GM12878 (cell line): ENCODE data around the gene TCF12. TPM values are rescaled to one million over a fixed set of nuclear protein-coding genes. Genes with fewer than 3 reads are reported as not detected.
A peak's percentile ranks its signal among the peaks of the same experiment; 100 is the strongest.

Source experiments
- ATAC-seq: fragments of 200-7000 bp; cut with Tn5 transposase; 3 replicates; pipeline ENCODE4 v1.9.1; 2020; ENCODE audit warnings: mild to moderate bottlenecking, moderate library complexity
- BruUV-seq: library from RNA; stranded (reverse); fragments of 400-500 nt; replicated peaks from 2 replicates; lab custom pipeline; 2021; lab: Mats Ljungman, UMichigan
- CTCF ChIA-PET: fragments of 300-600 bp; sonication (Branson Sonifier 250); formaldehyde crosslinking; extraction: SDS; loops from one replicate; lab custom pipeline; 2021; ENCODE audit warnings: inconsistent platforms; lab: Yijun Ruan, JAX
- POLR2A ChIA-PET: fragments of 350-600 bp; formaldehyde crosslinking; extraction: SDS; loops from one replicate; lab custom pipeline; 2021; ENCODE audit warnings: inconsistent platforms; lab: Charles Lee
- RAD21 ChIA-PET: fragments of 300-600 bp; sonication (Branson Sonifier 250); formaldehyde crosslinking; loops from one replicate; lab custom pipeline; 2023; ENCODE audit warnings: antibody characterized with exemption; ENCODE audit not compliant: unreplicated experiment; lab: Charles Lee
- SMC1A ChIA-PET: fragments of 300-600 bp; sonication (Branson Sonifier 250); formaldehyde crosslinking; loops from one replicate; lab custom pipeline; 2023; ENCODE audit not compliant: unreplicated experiment, uncharacterized antibody; lab: Charles Lee
- DNase-seq: peaks from one replicate; pipeline ENCODE4 v3.0.0-alpha.2; 2011; ENCODE audit warnings: low read depth, low spot score
- FAIRE-seq: peaks from 3 replicates; lab custom pipeline; 2011; peaks lifted over from hg19 to GRCh38; lab: Jason Lieb, UNC
- H2AFZ ChIP-seq: 2 replicates; pipeline ENCODE4 v1.6.0; 2011; ENCODE audit warnings: low read depth, low read length, control low read depth; ENCODE audit not compliant: control insufficient read depth
- H3K27ac ChIP-seq: 2 replicates; pipeline ENCODE4 v1.5.1; 2011; ENCODE audit warnings: control low read depth; ENCODE audit not compliant: control insufficient read depth, insufficient read depth
- H3K27me3 ChIP-seq, 2 experiments: replicated peaks in 1 of 2; 2 replicates each; pipeline versions ENCODE4 v1.6.0 to v1.6.1; 2011; ENCODE audit warnings: low read length in 1 of 2; ENCODE audit not compliant: control insufficient read depth in 2 of 2, insufficient read depth in 2 of 2
- H3K36me3 ChIP-seq, 2 experiments: 2 replicates each; pipeline ENCODE4 v1.5.1; 2011; ENCODE audit warnings: low read length in 1 of 2; ENCODE audit not compliant: control insufficient read depth in 2 of 2, insufficient read depth in 2 of 2
- H3K4me1 ChIP-seq: 2 replicates; pipeline ENCODE4 v1.6.1; 2011; ENCODE audit warnings: mild to moderate bottlenecking, low read length, moderate library complexity, mixed read lengths; ENCODE audit not compliant: control insufficient read depth, insufficient read depth
- H3K4me2 ChIP-seq: 2 replicates; pipeline ENCODE4 v1.6.0; 2011; ENCODE audit warnings: control low read depth; ENCODE audit not compliant: control insufficient read depth, insufficient read depth
- H3K4me3 ChIP-seq: fragments of 200-600 bp; sonication (generic); 2 replicates; pipeline ENCODE4 v1.5.1; 2016
- H3K79me2 ChIP-seq: 2 replicates; pipeline ENCODE4 v1.6.0; 2011; ENCODE audit warnings: low read length; ENCODE audit not compliant: control insufficient read depth, insufficient read depth
- H3K9ac ChIP-seq: 2 replicates; pipeline ENCODE4 v1.8.0; 2011; ENCODE audit warnings: low read length, control low read depth, mixed read lengths; ENCODE audit not compliant: control insufficient read depth, insufficient read depth
- H3K9me3 ChIP-seq: replicated peaks from 3 replicates; pipeline ENCODE4 v1.5.1; 2011; ENCODE audit warnings: mild to moderate bottlenecking, low read length; ENCODE audit not compliant: control insufficient read depth, insufficient read depth
- H4K20me1 ChIP-seq: 2 replicates; pipeline ENCODE4 v1.6.0; 2011; ENCODE audit not compliant: control insufficient read depth, insufficient read depth
- ATF7 ChIP-seq: fragments of 450-650 bp; IDR thresholded peaks from 2 replicates; pipeline ENCODE4 v1.6.1; 2016; ENCODE audit warnings: low read depth, mild to moderate bottlenecking
- BRCA1 ChIP-seq: IDR thresholded peaks from 2 replicates; pipeline ENCODE4 v1.6.1; 2011; ENCODE audit warnings: low read depth, low read length, improper control_type of control experiment
- HDGF ChIP-seq: fragments of 450-650 bp; IDR thresholded peaks from 2 replicates; pipeline ENCODE4 v1.6.1; 2016; ENCODE audit warnings: antibody characterized with exemption
- MLLT1 ChIP-seq: fragments of 450-650 bp; IDR thresholded peaks from 2 replicates; pipeline ENCODE4 v1.6.1; 2016; ENCODE audit warnings: mild to moderate bottlenecking
- MTA3 ChIP-seq: IDR thresholded peaks from 2 replicates; pipeline ENCODE4 v1.6.1; 2012; ENCODE audit warnings: low read length, inconsistent platforms, borderline replicate concordance
- MYC ChIP-seq: IDR thresholded peaks from 2 replicates; pipeline ENCODE4 v1.6.1; 2011; ENCODE audit warnings: mild to moderate bottlenecking, low read length, moderate library complexity, inconsistent platforms; ENCODE audit not compliant: insufficient read depth, insufficient replicate concordance, insufficient read length, severe bottlenecking
- NBN ChIP-seq: fragments of 450-650 bp; IDR thresholded peaks from 2 replicates; pipeline ENCODE4 v1.6.1; 2016
- NR2F1 ChIP-seq: fragments of 450-650 bp; conservative IDR thresholded peaks from 2 replicates; pipeline ENCODE4 v1.6.1; 2017; ENCODE audit warnings: mild to moderate bottlenecking
- PBX3 ChIP-seq: IDR thresholded peaks from 2 replicates; pipeline ENCODE4 v1.6.1; 2011; ENCODE audit warnings: mild to moderate bottlenecking, low read depth, low read length, moderate library complexity; ENCODE audit not compliant: insufficient replicate concordance
- PKNOX1 ChIP-seq: fragments of 450-650 bp; IDR thresholded peaks from 2 replicates; pipeline ENCODE4 v1.6.1; 2016; ENCODE audit warnings: mild to moderate bottlenecking
- RAD51 ChIP-seq: fragments of 450-650 bp; IDR thresholded peaks from 2 replicates; pipeline ENCODE4 v1.6.1; 2016; ENCODE audit warnings: moderate library complexity, mild to moderate bottlenecking, inconsistent platforms
- RFX5 ChIP-seq: IDR thresholded peaks from 2 replicates; pipeline ENCODE4 v1.6.1; 2011; ENCODE audit warnings: low read depth, low read length, improper control_type of control experiment
- SIX5 ChIP-seq: IDR thresholded peaks from 2 replicates; pipeline ENCODE4 v1.6.1; 2011; ENCODE audit warnings: mild to moderate bottlenecking, low read depth, low read length, moderate library complexity; ENCODE audit not compliant: severe bottlenecking
- SUPT20H ChIP-seq: IDR thresholded peaks from 2 replicates; pipeline ENCODE4 v1.6.1; 2011; ENCODE audit warnings: low read depth, mild to moderate bottlenecking, low read length, moderate library complexity, borderline replicate concordance; ENCODE audit not compliant: control insufficient read depth
- TCF7 ChIP-seq: IDR thresholded peaks from 2 replicates; pipeline ENCODE4 v1.6.1; 2014; ENCODE audit warnings: antibody characterized with exemption, borderline replicate concordance
- USF1 ChIP-seq: IDR thresholded peaks from 2 replicates; pipeline ENCODE4 v1.6.1; 2011; ENCODE audit warnings: borderline replicate concordance, low read depth, mild to moderate bottlenecking, moderate library complexity, mixed read lengths, low read length; ENCODE audit not compliant: insufficient read depth; ENCODE audit errors: extremely low read length
- USF2 ChIP-seq: IDR thresholded peaks from 2 replicates; pipeline ENCODE4 v1.6.1; 2011; ENCODE audit warnings: low read depth, low read length, improper control_type of control experiment, borderline replicate concordance
- WRNIP1 ChIP-seq: IDR thresholded peaks from 2 replicates; pipeline ENCODE4 v1.6.1; 2011; ENCODE audit warnings: low read depth, low read length, improper control_type of control experiment, borderline replicate concordance
- ZNF217 ChIP-seq: fragments of 450-650 bp; IDR thresholded peaks from 2 replicates; pipeline ENCODE4 v1.6.1; 2017; ENCODE audit warnings: antibody characterized with exemption, mild to moderate bottlenecking
- WGBS: methylation state at CpG from one replicate; pipeline ENCODE4 v1.1.6; 2016; ENCODE audit warnings: low lambda C conversion rate; ENCODE audit not compliant: insufficient replicate concordance, insufficient coverage; ENCODE audit errors: missing lambda C conversion rate; 5-methylcytosine and 5-hydroxymethylcytosine counted together
- in situ Hi-C: fragments of 300-500 bp; cut with MboI; formaldehyde crosslinking; loops from 9 replicates; pipeline ENCODE4 v1.14.3; 2018; ENCODE audit warnings: mixed read lengths
- intact Hi-C: fragments of 100-400 bp; cut with micrococcal nuclease; formaldehyde crosslinking; loops from one replicate; pipeline ENCODE4 v1.14.2; 2022; ENCODE audit not compliant: unreplicated experiment
- polyA plus RNA-seq, 11 experiments: library from polyadenylated mRNA; depleted of rRNA in 4 of 11; unstranded in 6 of 11; stranded (reverse) in 5 of 11; fragments of >200 nt; fragmentation: Nextera tagmentation in 4 of 11; fragmentation: Illumina TruSeq in 1 of 11; extraction: Ambion mirVana in 4 of 11; extraction: Trizol in 1 of 11; gene quantifications; 1 replicate in 1 of 11; 2 replicates in 10 of 11; pipeline versions ENCODE4 v1.2.1 to v1.2.3, GENCODE V29; 2011 to 2016; ENCODE audit warnings: inconsistent platforms in 2 of 11, missing spikeins in 2 of 11, low read depth in 1 of 11
- total RNA-seq, 4 experiments: library from RNA; depleted of rRNA in 3 of 4; stranded (reverse); fragments of >200 nt in 3 of 4; fragmentation: Illumina TruSeq in 1 of 4; extraction: Trizol in 1 of 4; gene quantifications; 2 replicates each; pipeline versions ENCODE4 v1.2.1 to v1.2.3, GENCODE V29; 2013 to 2021

Gene TCF12
- total and polyA plus RNA-seq, 10 of the 15 experiments (the other 5 are each of a cell fraction or from before 2014, with no cell fraction given), result 8.2 to 70.9 (median 49.5) TPM

GRCh38 chr15:57031605-57032004 lies 113.2 kb downstream of the TCF12 start:
- Histone ChIP-seq H3K4me3 (no peak overlapping the region), H3K4me2 (no peak overlapping the region), H4K20me1 (no peaks in the 10 kb centered on the region), H3K79me2 (peaks cover 2% of the 10 kb centered on the region), H3K9ac (no peak overlapping the region), H2AFZ (no peak overlapping the region), H3K36me3 (peaks cover 0 to 2% of the 10 kb centered on the region in 2 experiments; a peak in 1 of 4 replicates), H3K9me3 (no peaks in the 10 kb centered on the region; the same call in 2 of the 3 replicates), H3K4me1 (no peaks in the 10 kb centered on the region; the same call in 1 of the 2 replicates), H3K27ac (no peak overlapping the region), H3K27me3 (no peaks in the 10 kb centered on the region)
- POLR2A ChIA-PET, result interaction anchor here (1.2 kb wide), 1 partner anchor 11 kb away, joined by 5 read pairs; no protein-coding TSS in a partner anchor
- SMC1A ChIA-PET, result interaction anchor here (0.7 to 1.6 kb wide), 11 partner anchors 9 to 269 kb away, joined by 3 to 6 read pairs (median 3); partner anchors contain the start of gene TCF12
- CTCF ChIA-PET, result interaction anchor here (0.8 to 1.8 kb wide), 6 partner anchors 9 to 182 kb away, joined by 3 to 7 read pairs (median 5); no protein-coding TSS in a partner anchor
- ATAC-seq (peak; percentile 58), FAIRE-seq (peak; percentile 13), DNase-seq (no peak)
- RAD21 ChIA-PET, result no interaction called here
- BruUV-seq, result no TSS peak
- in situ Hi-C loops, result no loop called here
- 6% methylated on average over 1 of the region's 1 CpG for WGBS
- intact Hi-C loops, result no loop called here
- TF ChIP-seq USF2, result peak; percentile 51
- TF ChIP-seq PBX3, result peak; percentile 26
- no peak for TF ChIP-seq SIX5
- peak; percentile 22 for TF ChIP-seq USF1
- no peak for TF ChIP-seq HDGF
- TF ChIP-seq PKNOX1, result peak; percentile 63
- no peak for TF ChIP-seq MLLT1
- no peak for TF ChIP-seq TCF7
- TF ChIP-seq MTA3, result no peak
- no peak for TF ChIP-seq ZNF217
- TF ChIP-seq RFX5, result no peak
- peak; percentile 96 for TF ChIP-seq RAD51
- no peak for TF ChIP-seq MYC
- TF ChIP-seq NR2F1, result no peak
- TF ChIP-seq WRNIP1, result no peak
- 0 out of 2 replicates have a peak, but pooled peaks have one; percentile 39 for TF ChIP-seq ATF7
- TF ChIP-seq BRCA1, result no peak
- no peak for TF ChIP-seq SUPT20H
- TF ChIP-seq NBN, result no peak
